MM.1S (cell line): ENCODE results near the gene CCDC102B.

Source experiments
- EZH2 ChIP-seq: fragments of 300-600 bp; sonication (generic); optimal IDR thresholded peaks from 2 replicates; pipeline ENCODE3; 2017; ENCODE audit warnings: low read depth, mild to moderate bottlenecking, antibody characterized with exemption, low read length, mixed read lengths
- TF ChIP-seq, protein P1 (sequence below): fragments of 300-600 bp; sonication (generic); IDR thresholded peaks from 2 replicates; pipeline ENCODE4 v1.5.1; 2016; ENCODE audit warnings: antibody characterized with exemption, low read length, mixed read lengths

- TF ChIP-seq, protein P1, sequence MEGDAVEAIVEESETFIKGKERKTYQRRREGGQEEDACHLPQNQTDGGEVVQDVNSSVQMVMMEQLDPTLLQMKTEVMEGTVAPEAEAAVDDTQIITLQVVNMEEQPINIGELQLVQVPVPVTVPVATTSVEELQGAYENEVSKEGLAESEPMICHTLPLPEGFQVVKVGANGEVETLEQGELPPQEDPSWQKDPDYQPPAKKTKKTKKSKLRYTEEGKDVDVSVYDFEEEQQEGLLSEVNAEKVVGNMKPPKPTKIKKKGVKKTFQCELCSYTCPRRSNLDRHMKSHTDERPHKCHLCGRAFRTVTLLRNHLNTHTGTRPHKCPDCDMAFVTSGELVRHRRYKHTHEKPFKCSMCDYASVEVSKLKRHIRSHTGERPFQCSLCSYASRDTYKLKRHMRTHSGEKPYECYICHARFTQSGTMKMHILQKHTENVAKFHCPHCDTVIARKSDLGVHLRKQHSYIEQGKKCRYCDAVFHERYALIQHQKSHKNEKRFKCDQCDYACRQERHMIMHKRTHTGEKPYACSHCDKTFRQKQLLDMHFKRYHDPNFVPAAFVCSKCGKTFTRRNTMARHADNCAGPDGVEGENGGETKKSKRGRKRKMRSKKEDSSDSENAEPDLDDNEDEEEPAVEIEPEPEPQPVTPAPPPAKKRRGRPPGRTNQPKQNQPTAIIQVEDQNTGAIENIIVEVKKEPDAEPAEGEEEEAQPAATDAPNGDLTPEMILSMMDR, result no peak
- TF ChIP-seq EZH2, result no peak
Measured at GRCh38 chr18:68960355-68960754, 162.5 kb downstream of the CCDC102B start.
